GM20431 (cell line): ENCODE results near the gene PTPN12.

Source experiments
- in situ Hi-C: fragments of 300-500 bp; cut with MseI, MboI; formaldehyde crosslinking; loops from one replicate; pipeline ENCODE4 v1.15.0; 2020; ENCODE audit warnings: low sequenced_read_pairs; ENCODE audit not compliant: unreplicated experiment

The PTPN12 gene

GRCh38 chr7:77655836-77656455, 118.9 kb downstream of the PTPN12 start:
- in situ Hi-C loops, result loop anchor here (10.0 to 25.0 kb wide), 3 partner anchors 89 to 356 kb away; no protein-coding TSS in a partner anchor

DNA sequence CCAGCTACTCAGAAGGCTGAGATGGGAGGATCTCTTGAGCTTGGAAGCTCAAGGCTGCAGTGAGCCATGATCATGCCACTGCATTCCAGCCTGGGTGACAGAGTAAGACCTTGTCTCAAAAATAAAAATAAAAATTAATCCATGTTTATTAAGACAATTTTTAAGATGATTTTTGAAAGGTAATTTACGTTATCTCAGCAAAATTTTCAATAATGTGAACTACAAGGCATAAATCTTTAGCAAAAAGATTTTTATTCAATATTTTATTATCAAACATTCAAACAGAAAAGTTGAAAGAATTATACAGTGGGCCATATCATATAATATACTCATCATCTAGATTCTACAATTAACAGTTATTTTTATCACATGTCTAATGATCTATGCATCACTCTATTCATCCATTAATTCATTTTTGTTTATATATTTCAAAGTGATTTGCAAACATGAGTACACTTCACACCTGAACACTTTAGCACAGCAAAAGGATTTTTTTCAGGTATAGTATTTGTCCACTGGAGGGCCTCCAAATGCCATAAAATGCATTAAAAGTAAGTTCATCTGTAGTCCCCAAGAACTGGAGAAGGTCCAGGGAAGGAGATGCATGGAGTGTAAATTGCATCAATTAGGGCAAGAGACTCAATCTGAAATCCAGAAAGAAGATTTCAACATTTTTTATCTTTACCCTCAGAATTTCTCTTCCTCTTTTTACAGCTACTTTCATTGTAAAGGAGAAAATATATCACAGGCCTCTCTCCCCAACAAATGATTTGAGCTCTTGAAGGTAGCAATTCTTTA, 120.5 kb downstream of the PTPN12 start:
- in situ Hi-C loops, result loop anchor here (10.0 to 25.0 kb wide), 3 partner anchors 87 to 355 kb away; no protein-coding TSS in a partner anchor

DNA sequence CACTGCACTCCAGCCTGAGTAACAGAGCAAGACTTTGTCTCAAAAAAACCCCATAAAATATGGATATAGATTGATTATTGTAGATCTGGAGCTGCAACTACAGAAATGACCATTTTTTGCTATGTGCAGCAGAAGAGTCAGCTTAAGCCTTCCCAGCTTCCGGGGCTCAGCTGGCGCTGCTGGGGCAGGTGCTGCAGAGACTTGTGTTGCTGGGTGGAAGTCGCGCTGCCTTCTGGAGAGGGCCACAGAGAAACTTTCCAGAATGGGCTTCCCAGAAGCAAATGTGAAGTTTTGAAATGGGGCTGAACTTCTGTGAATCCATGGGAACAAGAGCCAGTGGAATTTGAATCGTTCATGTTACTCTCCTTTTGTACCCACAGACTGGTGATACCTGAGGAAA, 121.8 kb downstream of the PTPN12 start:
- in situ Hi-C loops, result loop anchor here (10.0 to 25.0 kb wide), 3 partner anchors 86 to 353 kb away; no protein-coding TSS in a partner anchor

- in situ Hi-C loops, result loop anchor here (10.0 to 25.0 kb wide), 3 partner anchors 103 to 350 kb away; no protein-coding TSS in a partner anchor
Observed at GRCh38 chr7:77661816-77662215, 124.7 kb downstream of the PTPN12 start.

GRCh38 chr7:77662869-77663268, 125.8 kb downstream of the PTPN12 start:
- in situ Hi-C loops, result loop anchor here (10.0 to 25.0 kb wide), 3 partner anchors 102 to 349 kb away; no protein-coding TSS in a partner anchor

- in situ Hi-C loops, result loop anchor here (10.0 to 25.0 kb wide), 3 partner anchors 100 to 348 kb away; no protein-coding TSS in a partner anchor
Observed at GRCh38 chr7:77664715-77665114, 127.6 kb downstream of the PTPN12 start.

DNA sequence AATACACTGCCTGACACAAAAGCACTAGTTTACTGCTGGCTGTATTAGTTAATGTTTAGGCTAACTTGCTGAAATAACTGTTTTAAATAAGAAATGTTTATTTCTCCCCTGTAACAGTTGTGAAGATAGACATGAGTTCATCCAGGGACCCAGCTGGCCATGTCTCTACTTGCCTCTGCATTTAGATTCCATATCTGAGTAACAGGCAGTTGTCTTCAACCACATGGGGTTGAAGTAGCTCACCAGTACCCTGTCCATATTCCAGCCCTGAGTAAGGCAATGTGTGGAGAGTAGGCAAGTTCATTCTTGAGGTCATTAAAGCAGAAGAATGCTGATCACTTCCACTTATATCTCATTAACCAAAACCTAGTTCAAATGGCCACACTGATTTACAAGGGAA, 128.1 kb downstream of the PTPN12 start:
- in situ Hi-C loops, result loop anchor here (10.0 to 25.0 kb wide), 3 partner anchors 100 to 347 kb away; no protein-coding TSS in a partner anchor

- in situ Hi-C loops, result loop anchor here (10.0 to 25.0 kb wide), 3 partner anchors 97 to 345 kb away; no protein-coding TSS in a partner anchor
Observed at GRCh38 chr7:77667459-77668086, 130.5 kb downstream of the PTPN12 start.

DNA sequence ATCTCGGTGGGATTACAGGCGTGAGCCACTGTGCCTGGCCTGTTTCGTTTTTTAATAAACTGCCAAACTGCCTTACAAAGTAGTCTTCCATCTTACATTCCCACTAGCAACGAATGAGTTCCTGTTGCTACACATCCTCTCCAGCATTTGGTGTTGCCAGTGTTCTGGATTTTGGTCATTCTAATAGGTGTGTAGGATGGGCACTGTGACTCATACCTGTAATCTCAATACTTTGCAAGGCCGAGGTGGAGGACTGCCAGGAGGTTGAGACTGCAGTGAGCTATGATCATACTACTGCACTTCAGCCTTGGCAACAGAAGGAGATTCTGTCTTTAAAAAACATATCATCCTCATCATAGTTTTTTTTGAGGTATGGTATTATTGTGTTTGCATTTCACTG, 137.8 kb downstream of the PTPN12 start:
- in situ Hi-C loops, result loop anchor here (25.0 kb wide), 2 partner anchors 262 to 337 kb away; no protein-coding TSS in a partner anchor

GRCh38 chr7:77679608-77680007, 142.5 kb downstream of the PTPN12 start:
- in situ Hi-C loops, result no loop called here

GRCh38 chr7:77680266-77680665, 143.2 kb downstream of the PTPN12 start:
- in situ Hi-C loops, result no loop called here

- in situ Hi-C loops, result no loop called here
Observed at GRCh38 chr7:77684030-77684429, 146.9 kb downstream of the PTPN12 start.

DNA sequence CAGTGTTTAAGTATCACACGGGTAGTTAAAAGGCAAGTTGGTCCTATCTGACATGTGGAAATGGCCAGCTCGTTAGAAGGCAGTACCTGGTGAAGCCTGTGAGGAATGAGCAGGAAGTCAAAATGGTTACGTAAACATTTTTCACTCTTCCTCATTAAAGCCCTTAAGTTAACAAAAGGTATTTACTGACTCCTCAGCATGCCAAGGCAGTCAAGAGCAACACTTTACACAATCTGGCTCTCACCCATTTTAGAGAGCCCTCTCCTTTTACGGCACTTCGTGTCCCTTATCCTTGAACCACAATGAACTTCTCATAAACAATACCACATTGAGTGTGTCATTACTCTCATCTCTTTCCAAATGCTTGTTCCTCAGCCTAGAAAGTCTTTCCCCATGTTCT, 148.1 kb downstream of the PTPN12 start:
- in situ Hi-C loops, result no loop called here

DNA sequence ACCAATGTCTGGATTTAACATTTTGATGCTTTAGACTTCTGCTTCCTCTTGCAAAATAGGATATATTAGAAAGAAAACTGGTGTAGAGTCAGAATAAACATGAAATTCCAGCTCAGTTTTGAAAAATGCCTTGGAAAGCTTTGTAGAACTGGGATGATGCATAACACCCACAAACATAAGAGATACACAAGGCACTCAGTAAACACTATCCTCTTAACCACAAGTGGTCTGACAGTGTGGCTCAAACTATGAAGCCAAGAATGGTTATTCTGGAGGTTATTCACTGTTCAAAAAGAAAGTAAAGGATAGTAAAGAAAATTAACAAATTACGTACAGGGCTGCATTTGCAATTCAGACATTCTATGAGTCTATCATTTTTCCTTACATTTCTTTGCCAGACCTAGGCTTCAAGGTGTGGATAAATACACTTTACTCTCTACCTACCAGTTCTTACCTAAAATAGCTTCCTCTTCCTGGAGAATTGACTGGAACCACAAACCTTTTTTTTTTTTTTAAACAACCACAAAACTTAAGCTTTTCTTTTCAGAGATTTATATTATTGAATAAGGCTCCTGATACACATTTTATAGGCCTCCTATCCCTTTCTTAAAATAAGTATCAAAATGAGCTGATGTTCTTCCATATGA, 150.1 kb downstream of the PTPN12 start:
- in situ Hi-C loops, result no loop called here

DNA sequence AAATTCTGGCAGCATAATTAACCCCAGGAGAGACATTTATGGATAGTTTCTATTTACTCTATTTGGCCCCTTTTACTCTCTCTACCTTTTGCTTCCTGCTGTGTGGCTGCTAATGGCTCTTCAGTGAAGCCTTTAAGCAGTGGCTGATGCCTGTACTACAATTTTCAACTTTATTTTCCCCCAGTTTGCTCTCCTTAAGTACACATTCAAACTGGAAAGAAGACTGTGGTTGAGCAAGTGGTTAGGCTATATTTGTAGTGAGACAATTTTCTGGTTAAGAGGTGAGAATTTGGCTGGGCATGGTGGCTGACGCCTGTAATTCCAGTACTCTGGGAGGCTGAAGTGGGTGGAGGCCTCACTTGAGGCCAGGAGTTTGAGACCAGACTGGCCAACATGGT, 150.7 kb downstream of the PTPN12 start:
- in situ Hi-C loops, result no loop called here
